ENCODE data around the gene RAD51B.

RAD51B gene

GRCh38 chr14:68550338-68550715, 730.7 kb downstream of the RAD51B start:
- H3K27ac ChIP-seq = no peak overlapping the region
- H3K27me3 ChIP-seq (ENCODE audit: control insufficient read depth, insufficient read depth, low read length) = no peaks in the 10 kb centered on the region
- H3K9ac ChIP-seq = no peak overlapping the region
- H3K4me1 ChIP-seq = peaks cover 10% of the 10 kb centered on the region
- no peak overlapping the region for H3K4me2 ChIP-seq (ENCODE audit: low read length)
- H3K9me3 ChIP-seq (ENCODE audit: control insufficient read depth, low read length) = no peaks in the 10 kb centered on the region
- H2AFZ ChIP-seq = no peak overlapping the region
- no peak overlapping the region for H3K4me3 ChIP-seq (ENCODE audit: low read depth, low read length)
- no peak for TF ChIP-seq CTCF (IDR thresholded peaks at IDR 0.05)
- no peaks in the 10 kb centered on the region for H3K79me2 ChIP-seq
- no peaks in the 10 kb centered on the region for H3K36me3 ChIP-seq (ENCODE audit: control insufficient read depth, insufficient read depth, low read length)

- Histone ChIP-seq H3K4me1 (peaks cover 10% of the 10 kb centered on the region), H2AFZ (no peak overlapping the region), H3K9ac (no peak overlapping the region), H3K4me2 (ENCODE audit: low read length) (no peak overlapping the region), H3K27me3 (ENCODE audit: control insufficient read depth, insufficient read depth, low read length) (no peaks in the 10 kb centered on the region), H3K4me3 (ENCODE audit: low read depth, low read length) (no peak overlapping the region), H3K27ac (no peak overlapping the region), H3K79me2 (no peaks in the 10 kb centered on the region), H3K36me3 (ENCODE audit: control insufficient read depth, insufficient read depth, low read length) (no peaks in the 10 kb centered on the region), H3K9me3 (ENCODE audit: control insufficient read depth, low read length) (no peaks in the 10 kb centered on the region)
- TF ChIP-seq CTCF (IDR thresholded peaks at IDR 0.05) = no peak
Measured at GRCh38 chr14:68551045-68551683, 731.6 kb downstream of the RAD51B start.

- no peak for TF ChIP-seq CTCF (IDR thresholded peaks at IDR 0.05)
- Histone ChIP-seq H3K9ac (no peak overlapping the region), H3K4me2 (ENCODE audit: low read length) (no peak overlapping the region), H2AFZ (no peak overlapping the region), H3K4me3 (ENCODE audit: low read depth, low read length) (no peak overlapping the region), H3K9me3 (ENCODE audit: control insufficient read depth, low read length) (no peaks in the 10 kb centered on the region), H3K79me2 (no peaks in the 10 kb centered on the region), H3K27ac (no peak overlapping the region), H3K4me1 (peaks cover 10% of the 10 kb centered on the region), H3K36me3 (ENCODE audit: control insufficient read depth, insufficient read depth, low read length) (no peaks in the 10 kb centered on the region), H3K27me3 (ENCODE audit: control insufficient read depth, insufficient read depth, low read length) (no peaks in the 10 kb centered on the region)
Measured at GRCh38 chr14:68552075-68552474, 732.5 kb downstream of the RAD51B start.

GRCh38 chr14:68552602-68553001, 733.0 kb downstream of the RAD51B start:
- H3K4me1 ChIP-seq = peaks cover 10% of the 10 kb centered on the region
- no peaks in the 10 kb centered on the region for H3K79me2 ChIP-seq
- no peaks in the 10 kb centered on the region for H3K36me3 ChIP-seq (ENCODE audit: control insufficient read depth, insufficient read depth, low read length)
- no peak overlapping the region for H3K4me2 ChIP-seq (ENCODE audit: low read length)
- no peaks in the 10 kb centered on the region for H3K27me3 ChIP-seq (ENCODE audit: control insufficient read depth, insufficient read depth, low read length)
- H3K4me3 ChIP-seq (ENCODE audit: low read depth, low read length) = no peak overlapping the region
- no peak overlapping the region for H3K9ac ChIP-seq
- no peak for TF ChIP-seq CTCF (IDR thresholded peaks at IDR 0.05)
- no peaks in the 10 kb centered on the region for H3K9me3 ChIP-seq (ENCODE audit: control insufficient read depth, low read length)
- H2AFZ ChIP-seq = no peak overlapping the region
- H3K27ac ChIP-seq = no peak overlapping the region

GRCh38 chr14:68553311-68553710, 733.7 kb downstream of the RAD51B start:
- TF ChIP-seq CTCF (IDR thresholded peaks at IDR 0.05) = no peak
- no peak overlapping the region for H3K9ac ChIP-seq
- H2AFZ ChIP-seq = no peak overlapping the region
- H3K27me3 ChIP-seq (ENCODE audit: control insufficient read depth, insufficient read depth, low read length) = no peaks in the 10 kb centered on the region
- H3K36me3 ChIP-seq (ENCODE audit: control insufficient read depth, insufficient read depth, low read length) = no peaks in the 10 kb centered on the region
- H3K27ac ChIP-seq = no peak overlapping the region
- H3K79me2 ChIP-seq = no peaks in the 10 kb centered on the region
- no peak overlapping the region for H3K4me3 ChIP-seq (ENCODE audit: low read depth, low read length)
- H3K4me2 ChIP-seq (ENCODE audit: low read length) = no peak overlapping the region
- H3K9me3 ChIP-seq (ENCODE audit: control insufficient read depth, low read length) = no peaks in the 10 kb centered on the region
- peaks cover 4% of the 10 kb centered on the region for H3K4me1 ChIP-seq

Data from parathyroid adenoma (tissue), 2 donors.